Measurements from ENCODE around the gene FARS2.

Gene FARS2

GRCh38 chr6:5745081-5745480 lies 483.8 kb downstream of the FARS2 start:
- DNase-seq: no peak

GRCh38 chr6:5746053-5746758 lies 484.9 kb downstream of the FARS2 start:
- DNase-seq: no peak

- no peak for DNase-seq
Measured at GRCh38 chr6:5746759-5747130, 485.4 kb downstream of the FARS2 start.

GRCh38 chr6:5747379-5747778 lies 486.1 kb downstream of the FARS2 start:
- DNase-seq: no peak

- DNase-seq: no peak
Measured at GRCh38 chr6:5749016-5749650, 487.8 kb downstream of the FARS2 start.

- no peak for DNase-seq
Measured at GRCh38 chr6:5749651-5750215, 488.4 kb downstream of the FARS2 start.

- no peak for DNase-seq
Measured at GRCh38 chr6:5751525-5752390, 490.4 kb downstream of the FARS2 start.

GRCh38 chr6:5752391-5752680 lies 491.0 kb downstream of the FARS2 start:
- DNase-seq: no peak

GRCh38 chr6:5753209-5753608 lies 491.9 kb downstream of the FARS2 start:
- no peak for DNase-seq

GRCh38 chr6:5754904-5755303 lies 493.6 kb downstream of the FARS2 start:
- no peak for DNase-seq

- no peak for DNase-seq
Measured at GRCh38 chr6:5759571-5759970, 498.3 kb downstream of the FARS2 start.

- no peak for DNase-seq
Measured at GRCh38 chr6:5761370-5761769, 500.1 kb downstream of the FARS2 start.

GRCh38 chr6:5762561-5762968 lies 501.3 kb downstream of the FARS2 start:
- DNase-seq: no peak

- DNase-seq: no peak
Measured at GRCh38 chr6:5763407-5763806, 502.1 kb downstream of the FARS2 start.

- no peak for DNase-seq
Measured at GRCh38 chr6:5763871-5764270, 502.6 kb downstream of the FARS2 start.

GRCh38 chr6:5764401-5764955 lies 503.2 kb downstream of the FARS2 start:
- DNase-seq: no peak

GRCh38 chr6:5765141-5765760 lies 503.9 kb downstream of the FARS2 start:
- no peak for DNase-seq

- DNase-seq: no peak
Measured at GRCh38 chr6:5766260-5766659, 504.9 kb downstream of the FARS2 start.

- no peak for DNase-seq
Measured at GRCh38 chr6:5767471-5767870, 506.2 kb downstream of the FARS2 start.

- no peak for DNase-seq
Measured at GRCh38 chr6:5771211-5771610, 509.9 kb downstream of the FARS2 start.

GRCh38 chr6:5771759-5772390 lies 510.6 kb downstream of the FARS2 start:
- DNase-seq: no peak

- DNase-seq: no peak
Measured at GRCh38 chr6:5772408-5773120, 511.3 kb downstream of the FARS2 start.
